ENCODE results near the gene CD163.

CD163 gene

GRCh38 chr12:7497661-7498060 lies 5.9 kb downstream of the CD163 start:
- TF ChIP-seq EZH2phosphoT487 (conservative IDR thresholded peaks at IDR 0.05; ENCODE audit: low read length) (no peak), CTCF (IDR thresholded peaks at IDR 0.05; ENCODE audit: insufficient read depth, low read length, poor library complexity, severe bottlenecking) (no peak)
- Histone ChIP-seq H3K9me2 (replicated peaks; ENCODE audit: insufficient read depth, low read length) (no peaks in the 10 kb centered on the region), H3K36me3 (ENCODE audit: low read length) (no peaks in the 10 kb centered on the region), H3K27ac (ENCODE audit: low read depth, low read length) (no peak overlapping the region), H3K9ac (ENCODE audit: low read length) (no peak overlapping the region), H3F3A (ENCODE audit: insufficient read depth) (no peaks in the 10 kb centered on the region), H3K4me3 (ENCODE audit: insufficient read depth, low read length, poor library complexity, severe bottlenecking) (no peak overlapping the region), H3K4me2 (ENCODE audit: low read depth, low read length, poor library complexity, severe bottlenecking) (no peak overlapping the region), H3K27me3 (ENCODE audit: low read length) (no peaks in the 10 kb centered on the region), H2AFZ (ENCODE audit: low read depth, low read length, severe bottlenecking) (no peak overlapping the region), H4K20me1 (ENCODE audit: low read depth, low read length) (no peaks in the 10 kb centered on the region), H3K79me2 (ENCODE audit: insufficient read depth, low read length) (no peaks in the 10 kb centered on the region), H3K9me3 (ENCODE audit: insufficient read depth, low read length) (no peaks in the 10 kb centered on the region)

- H2AFZ ChIP-seq (ENCODE audit: low read depth, low read length, severe bottlenecking): no peak overlapping the region
- no peak for TF ChIP-seq EZH2phosphoT487 (conservative IDR thresholded peaks at IDR 0.05; ENCODE audit: low read length)
- TF ChIP-seq CTCF (IDR thresholded peaks at IDR 0.05; ENCODE audit: insufficient read depth, low read length, poor library complexity, severe bottlenecking): no peak
- H3K9me3 ChIP-seq (ENCODE audit: insufficient read depth, low read length): no peaks in the 10 kb centered on the region
- no peak overlapping the region for H3K9ac ChIP-seq (ENCODE audit: low read length)
- no peaks in the 10 kb centered on the region for H3K36me3 ChIP-seq (ENCODE audit: low read length)
- no peaks in the 10 kb centered on the region for H3K9me2 ChIP-seq (replicated peaks; ENCODE audit: insufficient read depth, low read length)
- H4K20me1 ChIP-seq (ENCODE audit: low read depth, low read length): no peaks in the 10 kb centered on the region
- no peaks in the 10 kb centered on the region for H3K79me2 ChIP-seq (ENCODE audit: insufficient read depth, low read length)
- no peak overlapping the region for H3K4me2 ChIP-seq (ENCODE audit: low read depth, low read length, poor library complexity, severe bottlenecking)
- no peak overlapping the region for H3K27ac ChIP-seq (ENCODE audit: low read depth, low read length)
- no peaks in the 10 kb centered on the region for H3K27me3 ChIP-seq (ENCODE audit: low read length)
- H3K4me3 ChIP-seq (ENCODE audit: insufficient read depth, low read length, poor library complexity, severe bottlenecking): no peak overlapping the region
- no peaks in the 10 kb centered on the region for H3F3A ChIP-seq (ENCODE audit: insufficient read depth)
Measured at GRCh38 chr12:7496451-7496850, 7.1 kb downstream of the CD163 start.

GRCh38 chr12:7495136-7495535 lies 8.4 kb downstream of the CD163 start:
- H3K9me2 ChIP-seq (replicated peaks; ENCODE audit: insufficient read depth, low read length): no peaks in the 10 kb centered on the region
- H3K36me3 ChIP-seq (ENCODE audit: low read length): no peaks in the 10 kb centered on the region
- H3K9me3 ChIP-seq (ENCODE audit: insufficient read depth, low read length): no peaks in the 10 kb centered on the region
- H3K79me2 ChIP-seq (ENCODE audit: insufficient read depth, low read length): no peaks in the 10 kb centered on the region
- no peak overlapping the region for H3K4me2 ChIP-seq (ENCODE audit: low read depth, low read length, poor library complexity, severe bottlenecking)
- H3K27ac ChIP-seq (ENCODE audit: low read depth, low read length): no peak overlapping the region
- no peak overlapping the region for H2AFZ ChIP-seq (ENCODE audit: low read depth, low read length, severe bottlenecking)
- no peak overlapping the region for H3K9ac ChIP-seq (ENCODE audit: low read length)
- H3F3A ChIP-seq (ENCODE audit: insufficient read depth): no peaks in the 10 kb centered on the region
- TF ChIP-seq CTCF (IDR thresholded peaks at IDR 0.05; ENCODE audit: insufficient read depth, low read length, poor library complexity, severe bottlenecking) (no peak), EZH2phosphoT487 (conservative IDR thresholded peaks at IDR 0.05; ENCODE audit: low read length) (no peak)
- H4K20me1 ChIP-seq (ENCODE audit: low read depth, low read length): no peaks in the 10 kb centered on the region
- H3K4me3 ChIP-seq (ENCODE audit: insufficient read depth, low read length, poor library complexity, severe bottlenecking): no peak overlapping the region
- H3K27me3 ChIP-seq (ENCODE audit: low read length): no peaks in the 10 kb centered on the region
